GM13976 (cell line): ENCODE data around the gene VCAN.

Experiments used
- DNase-seq: peaks from one replicate; pipeline ENCODE4 v3.0.0; 2012; ENCODE audit warnings: low spot score
- in situ Hi-C: fragments of 300-500 bp; cut with MboI; formaldehyde crosslinking; loops from one replicate; pipeline ENCODE4 v1.12.0; 2022; ENCODE audit warnings: low sequenced_read_pairs, mixed read lengths, inconsistent platforms; ENCODE audit not compliant: unreplicated experiment
- TF ChIP-seq, protein P1 (sequence below): IDR thresholded peaks from 2 replicates; pipeline ENCODE4 v1.5.1; 2012; ENCODE audit warnings: borderline replicate concordance, mild to moderate bottlenecking; ENCODE audit not compliant: insufficient read depth; ENCODE audit errors: extremely low read depth, missing control alignments, control extremely low read depth

Gene VCAN

DNA sequence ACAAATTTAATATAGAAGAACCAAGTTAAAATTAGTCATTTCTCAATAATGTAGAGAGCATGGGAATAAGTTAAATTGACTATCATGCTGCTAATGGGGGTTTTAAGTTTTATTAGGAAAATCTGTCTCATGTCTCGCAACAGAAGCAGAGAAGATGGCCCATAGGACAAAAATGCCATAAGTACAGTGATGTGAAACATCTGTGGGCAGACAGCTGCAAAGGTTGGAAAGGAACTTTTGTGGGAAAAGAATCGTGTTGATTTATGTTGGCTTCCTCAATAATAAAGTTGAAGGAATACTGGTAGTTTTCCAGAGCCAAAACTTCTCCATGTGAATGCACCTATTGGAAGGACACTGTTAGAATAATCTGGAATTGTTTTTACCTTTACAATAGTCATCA lies 44.8 kb downstream of the VCAN start:
- no peak for DNase-seq

DNA sequence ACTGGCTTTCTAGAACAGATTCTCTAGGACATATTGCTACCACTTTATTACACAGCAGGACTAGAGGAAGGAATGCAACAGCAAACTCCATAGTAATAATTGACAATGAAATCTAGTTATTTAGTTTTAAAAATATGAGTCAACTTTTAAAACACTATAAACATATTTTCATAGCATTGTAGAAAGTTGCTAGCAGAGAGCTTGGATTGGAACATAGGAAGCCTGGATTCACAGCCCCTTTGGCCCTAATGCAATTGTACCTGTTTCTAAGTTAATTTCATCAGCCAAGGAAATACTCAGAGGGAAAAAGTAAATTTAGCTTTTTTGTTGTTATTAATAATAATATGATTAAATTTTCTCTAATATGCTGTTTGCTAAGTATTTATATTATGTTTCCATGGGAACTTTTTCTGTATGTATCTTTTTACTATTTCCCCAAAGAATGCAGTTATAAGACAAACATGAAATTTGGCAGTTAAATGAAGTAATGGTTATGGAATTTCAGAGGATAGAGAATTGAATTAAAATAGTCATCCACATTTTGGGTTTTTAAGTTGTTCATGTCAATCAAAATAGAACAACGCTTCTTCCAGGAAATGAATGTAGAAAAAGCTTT lies 45.6 kb downstream of the VCAN start:
- in situ Hi-C loops: no loop called here
- TF ChIP-seq, protein P1, sequence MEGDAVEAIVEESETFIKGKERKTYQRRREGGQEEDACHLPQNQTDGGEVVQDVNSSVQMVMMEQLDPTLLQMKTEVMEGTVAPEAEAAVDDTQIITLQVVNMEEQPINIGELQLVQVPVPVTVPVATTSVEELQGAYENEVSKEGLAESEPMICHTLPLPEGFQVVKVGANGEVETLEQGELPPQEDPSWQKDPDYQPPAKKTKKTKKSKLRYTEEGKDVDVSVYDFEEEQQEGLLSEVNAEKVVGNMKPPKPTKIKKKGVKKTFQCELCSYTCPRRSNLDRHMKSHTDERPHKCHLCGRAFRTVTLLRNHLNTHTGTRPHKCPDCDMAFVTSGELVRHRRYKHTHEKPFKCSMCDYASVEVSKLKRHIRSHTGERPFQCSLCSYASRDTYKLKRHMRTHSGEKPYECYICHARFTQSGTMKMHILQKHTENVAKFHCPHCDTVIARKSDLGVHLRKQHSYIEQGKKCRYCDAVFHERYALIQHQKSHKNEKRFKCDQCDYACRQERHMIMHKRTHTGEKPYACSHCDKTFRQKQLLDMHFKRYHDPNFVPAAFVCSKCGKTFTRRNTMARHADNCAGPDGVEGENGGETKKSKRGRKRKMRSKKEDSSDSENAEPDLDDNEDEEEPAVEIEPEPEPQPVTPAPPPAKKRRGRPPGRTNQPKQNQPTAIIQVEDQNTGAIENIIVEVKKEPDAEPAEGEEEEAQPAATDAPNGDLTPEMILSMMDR: no peak
- no peak for DNase-seq

More for the DNA sequence above, 44.8 kb downstream of the VCAN start:
- in situ Hi-C loops: no loop called here
- TF ChIP-seq, protein P1: no peak

DNA sequence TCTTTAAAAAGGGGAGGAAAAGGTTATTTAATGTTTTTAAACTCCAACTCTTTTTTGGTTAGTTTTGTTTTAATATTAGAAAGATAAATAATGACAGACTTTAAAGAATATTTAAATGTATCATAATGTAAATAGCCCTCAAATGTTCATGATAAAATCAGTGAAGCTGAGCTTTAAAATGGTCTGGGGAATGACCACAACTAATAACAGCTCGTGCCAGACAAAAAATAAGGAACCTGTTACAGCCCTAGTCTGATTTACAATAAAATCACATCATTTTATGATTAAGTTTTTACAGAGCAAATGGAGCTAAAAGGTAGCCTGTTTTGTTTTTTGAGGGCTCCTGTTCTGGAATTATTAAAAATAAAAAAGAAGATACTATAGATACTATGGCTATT lies 46.1 kb downstream of the VCAN start:
- in situ Hi-C loops: no loop called here
- TF ChIP-seq, protein P1: no peak
- no peak for DNase-seq

DNA sequence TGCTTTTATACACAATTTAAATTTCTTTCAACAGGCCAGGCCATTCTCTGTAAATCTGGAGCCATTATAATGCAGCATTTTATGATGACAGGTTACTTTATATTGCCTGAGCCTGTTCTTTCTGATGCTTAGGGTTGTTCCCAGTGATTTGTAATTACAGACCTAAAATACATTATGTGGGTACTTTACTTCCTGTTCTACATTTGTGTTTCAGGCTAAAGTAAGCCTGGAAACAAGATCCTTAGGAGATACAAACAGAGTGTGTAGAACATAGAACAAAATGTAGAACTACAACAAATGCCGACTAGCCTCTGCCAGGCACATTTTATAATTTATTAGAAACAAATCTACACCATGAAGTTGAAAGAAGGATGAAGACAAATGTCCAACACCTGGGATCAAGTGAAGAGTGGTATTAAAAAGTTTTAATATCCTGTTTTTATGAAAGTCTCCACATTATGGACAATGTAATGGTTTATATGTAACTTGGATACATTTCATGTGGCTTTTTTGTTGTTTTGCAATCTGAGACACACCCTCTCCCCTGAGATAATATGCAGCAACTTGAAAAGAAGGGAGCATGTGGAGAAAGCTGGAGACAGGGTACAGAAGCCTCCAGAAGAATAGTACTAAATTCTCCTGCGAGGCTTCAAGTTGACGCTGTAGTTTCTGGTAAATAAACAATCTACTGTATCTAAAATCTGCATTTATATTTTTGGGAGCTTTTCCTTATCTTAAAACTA lies 46.9 kb downstream of the VCAN start:
- in situ Hi-C loops: no loop called here
- TF ChIP-seq, protein P1: no peak
- no peak for DNase-seq

DNA sequence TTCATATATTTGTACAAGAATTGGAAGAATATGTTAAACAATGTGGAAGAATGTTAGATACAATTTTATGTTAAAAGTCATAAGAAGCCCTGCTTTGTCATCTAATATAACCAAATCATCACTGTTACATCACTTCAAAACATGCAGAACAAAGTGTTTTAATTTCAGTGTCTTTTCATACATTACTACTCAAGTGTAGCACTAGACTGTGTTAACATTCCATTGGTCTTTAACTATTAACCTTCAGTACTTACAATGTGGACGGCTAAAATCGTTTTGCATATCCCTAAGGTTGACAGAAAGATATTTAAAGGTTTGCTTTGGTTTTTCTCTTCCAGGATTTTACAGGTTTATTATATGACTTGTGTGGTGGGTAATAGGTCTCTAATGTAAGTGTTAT lies 50.9 kb downstream of the VCAN start:
- in situ Hi-C loops: no loop called here
- DNase-seq: no peak
- TF ChIP-seq, protein P1: no peak

DNA sequence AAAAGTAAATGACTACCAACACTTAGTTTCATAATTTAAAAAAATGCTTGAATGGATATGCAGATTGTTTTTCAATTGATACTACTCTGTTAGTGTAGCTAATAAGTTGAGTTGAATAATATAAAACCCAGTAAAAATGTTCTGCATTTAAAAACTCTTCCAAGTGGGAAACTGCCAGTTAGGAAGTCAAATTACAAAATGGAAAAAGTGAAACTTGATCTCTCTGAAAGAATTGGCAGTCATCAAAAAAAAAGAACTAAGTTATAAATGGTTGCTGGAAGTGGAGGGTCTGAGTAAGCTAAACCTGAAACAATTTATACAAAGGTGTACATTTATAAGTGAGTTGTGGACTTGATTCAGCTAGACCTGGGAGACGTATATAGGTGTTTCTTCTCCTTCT lies 52.4 kb downstream of the VCAN start:
- TF ChIP-seq, protein P1: no peak
- in situ Hi-C loops: no loop called here
- DNase-seq: no peak
